ENCODE measurements around the gene PLEK2.

PLEK2 gene, protein sequence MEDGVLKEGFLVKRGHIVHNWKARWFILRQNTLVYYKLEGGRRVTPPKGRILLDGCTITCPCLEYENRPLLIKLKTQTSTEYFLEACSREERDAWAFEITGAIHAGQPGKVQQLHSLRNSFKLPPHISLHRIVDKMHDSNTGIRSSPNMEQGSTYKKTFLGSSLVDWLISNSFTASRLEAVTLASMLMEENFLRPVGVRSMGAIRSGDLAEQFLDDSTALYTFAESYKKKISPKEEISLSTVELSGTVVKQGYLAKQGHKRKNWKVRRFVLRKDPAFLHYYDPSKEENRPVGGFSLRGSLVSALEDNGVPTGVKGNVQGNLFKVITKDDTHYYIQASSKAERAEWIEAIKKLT

GRCh38 chr14:67411820-67412421 is at the start of gene PLEK2:
Gene PLEK2 (minus strand): TSS chr14:67412165. CDS start chr14:67412059, 106 bp downstream.
- TF ChIP-seq, protein P1, sequence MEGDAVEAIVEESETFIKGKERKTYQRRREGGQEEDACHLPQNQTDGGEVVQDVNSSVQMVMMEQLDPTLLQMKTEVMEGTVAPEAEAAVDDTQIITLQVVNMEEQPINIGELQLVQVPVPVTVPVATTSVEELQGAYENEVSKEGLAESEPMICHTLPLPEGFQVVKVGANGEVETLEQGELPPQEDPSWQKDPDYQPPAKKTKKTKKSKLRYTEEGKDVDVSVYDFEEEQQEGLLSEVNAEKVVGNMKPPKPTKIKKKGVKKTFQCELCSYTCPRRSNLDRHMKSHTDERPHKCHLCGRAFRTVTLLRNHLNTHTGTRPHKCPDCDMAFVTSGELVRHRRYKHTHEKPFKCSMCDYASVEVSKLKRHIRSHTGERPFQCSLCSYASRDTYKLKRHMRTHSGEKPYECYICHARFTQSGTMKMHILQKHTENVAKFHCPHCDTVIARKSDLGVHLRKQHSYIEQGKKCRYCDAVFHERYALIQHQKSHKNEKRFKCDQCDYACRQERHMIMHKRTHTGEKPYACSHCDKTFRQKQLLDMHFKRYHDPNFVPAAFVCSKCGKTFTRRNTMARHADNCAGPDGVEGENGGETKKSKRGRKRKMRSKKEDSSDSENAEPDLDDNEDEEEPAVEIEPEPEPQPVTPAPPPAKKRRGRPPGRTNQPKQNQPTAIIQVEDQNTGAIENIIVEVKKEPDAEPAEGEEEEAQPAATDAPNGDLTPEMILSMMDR (IDR thresholded peaks at IDR 0.05): no peak

- TF ChIP-seq, protein P1 (IDR thresholded peaks at IDR 0.05): no peak
Observed at GRCh38 chr14:67461341-67461985, 49.5 kb upstream of the PLEK2 start.

DNA sequence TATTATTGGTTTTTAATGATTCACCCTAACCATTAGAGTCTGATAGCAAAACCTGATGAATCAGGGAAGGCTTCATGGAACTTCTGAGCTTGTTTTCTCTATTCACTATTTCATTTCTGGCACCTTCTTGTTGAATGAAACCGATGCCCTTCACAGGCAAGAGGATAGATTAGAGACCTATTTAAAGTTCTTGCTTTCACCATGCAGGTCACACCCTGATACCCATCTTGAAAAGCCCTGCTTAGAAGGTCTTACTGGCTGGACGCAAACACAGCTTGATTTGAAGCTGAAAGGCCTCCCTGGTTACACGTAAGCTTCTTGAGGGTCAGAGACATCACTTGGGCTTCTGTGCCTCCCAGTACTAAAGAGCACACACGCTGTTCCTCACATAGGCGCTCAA is 47.4 kb upstream of the PLEK2 start:
- TF ChIP-seq, protein P1 (IDR thresholded peaks at IDR 0.05): no peak

DNA sequence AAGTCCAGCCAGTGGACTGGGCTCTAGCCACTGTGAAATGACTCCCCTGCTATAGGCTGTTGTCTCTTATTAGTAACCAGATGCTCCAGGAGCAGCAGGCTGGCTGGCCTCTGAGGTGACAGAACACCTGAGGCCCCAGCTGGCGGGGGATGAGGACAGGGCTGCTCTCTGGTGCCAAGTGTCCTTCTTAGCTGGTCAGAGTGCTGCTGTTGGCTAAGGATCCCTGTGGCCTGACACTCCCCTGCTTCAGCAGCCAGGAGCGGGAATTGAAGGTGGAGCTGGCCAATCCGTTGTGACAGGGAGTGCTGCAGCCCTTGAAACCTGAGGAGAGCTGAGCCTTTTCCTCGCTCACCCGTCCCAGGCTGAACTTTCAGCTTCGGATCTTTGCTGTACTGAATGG is 45.8 kb upstream of the PLEK2 start:
- TF ChIP-seq, protein P1 (IDR thresholded peaks at IDR 0.05): no peak

DNA sequence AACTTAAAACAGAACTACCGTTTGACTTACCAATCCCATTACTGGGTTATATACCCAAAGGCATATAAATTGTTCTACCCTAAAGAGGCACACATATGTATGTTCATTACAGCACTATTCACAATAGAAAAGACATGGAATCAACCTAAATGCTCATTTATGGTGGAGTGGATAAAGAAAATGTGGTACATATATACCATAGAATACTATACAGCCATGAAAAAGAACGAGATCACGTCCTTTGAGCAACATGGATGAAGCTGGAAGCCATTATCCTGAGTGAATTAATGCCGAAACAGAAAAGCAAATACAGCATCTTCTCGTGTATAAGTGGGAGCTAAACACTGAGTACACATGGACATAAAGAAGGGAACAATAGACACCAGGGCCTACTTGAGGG is 44.8 kb upstream of the PLEK2 start:
- TF ChIP-seq, protein P1 (IDR thresholded peaks at IDR 0.05): no peak

DNA sequence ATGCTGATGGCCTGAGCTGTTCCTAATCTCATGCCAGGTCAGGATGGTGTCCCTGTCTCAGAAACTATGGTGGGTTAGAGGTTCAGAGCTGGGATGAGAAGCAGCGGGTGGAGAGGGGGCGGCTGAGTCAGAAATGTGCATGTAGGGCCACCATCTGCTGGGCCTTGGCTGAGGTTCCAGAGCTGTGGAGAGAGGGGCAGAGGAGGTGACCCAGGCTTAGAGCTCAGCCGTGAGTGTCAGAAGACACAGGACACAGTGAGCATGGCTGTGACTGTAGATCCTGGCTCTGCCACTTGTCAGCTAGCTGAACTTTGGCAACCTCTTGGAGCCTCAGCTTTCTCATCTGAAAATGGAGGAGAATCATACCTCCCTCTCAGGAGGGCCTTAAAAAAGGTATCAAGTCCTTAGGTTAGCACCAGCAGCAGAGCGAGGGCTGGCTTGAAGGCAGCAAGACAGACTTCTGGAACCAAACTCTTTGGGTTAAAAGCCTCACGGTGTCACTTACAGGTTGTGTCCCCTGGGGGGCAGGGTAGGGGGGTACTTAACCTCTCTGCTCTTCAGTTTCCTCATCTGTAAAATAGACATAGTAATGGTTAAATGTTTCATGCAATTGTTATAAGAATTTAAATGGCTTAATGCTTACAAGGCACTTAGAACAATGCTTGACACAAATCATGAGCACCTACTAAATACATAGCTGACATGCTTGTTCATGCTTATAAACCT is 41.8 kb upstream of the PLEK2 start:
- TF ChIP-seq, protein P1 (IDR thresholded peaks at IDR 0.05): no peak

GRCh38 chr14:67449096-67449495 is 37.1 kb upstream of the PLEK2 start:
- TF ChIP-seq, protein P1 (IDR thresholded peaks at IDR 0.05): no peak
